Fibroblast of the aortic adventitia (primary cell): Measurements from ENCODE around the gene ACAT1. TPM values are rescaled to one million over a fixed set of nuclear protein-coding genes. Genes with fewer than 3 reads are reported as not detected.

Experiments
- DNase-seq: peaks from one replicate; pipeline ENCODE4 v3.0.0-alpha.2; 2010; ENCODE audit warnings: low read depth
- H3K4me3 ChIP-seq: 2 replicates; pipeline ENCODE4 v1.5.1; 2011; ENCODE audit warnings: low read depth, mild to moderate bottlenecking, control low read depth, low read length, moderate library complexity
- total RNA-seq: library from RNA; depleted of rRNA; stranded (reverse); fragments of >200 nt; gene quantifications from 2 replicates; pipeline ENCODE4 v1.2.3, GENCODE V29; 2012; ENCODE audit warnings: low replicate concordance
- TF ChIP-seq, protein P1 (sequence below): IDR thresholded peaks from 2 replicates; pipeline ENCODE4 v1.5.1; 2011; ENCODE audit warnings: mild to moderate bottlenecking, low read length, control low read depth, inconsistent platforms; ENCODE audit not compliant: insufficient read depth

The ACAT1 gene
- total RNA-seq, result 81.7 and 85.9 TPM in 2 replicates

DNA sequence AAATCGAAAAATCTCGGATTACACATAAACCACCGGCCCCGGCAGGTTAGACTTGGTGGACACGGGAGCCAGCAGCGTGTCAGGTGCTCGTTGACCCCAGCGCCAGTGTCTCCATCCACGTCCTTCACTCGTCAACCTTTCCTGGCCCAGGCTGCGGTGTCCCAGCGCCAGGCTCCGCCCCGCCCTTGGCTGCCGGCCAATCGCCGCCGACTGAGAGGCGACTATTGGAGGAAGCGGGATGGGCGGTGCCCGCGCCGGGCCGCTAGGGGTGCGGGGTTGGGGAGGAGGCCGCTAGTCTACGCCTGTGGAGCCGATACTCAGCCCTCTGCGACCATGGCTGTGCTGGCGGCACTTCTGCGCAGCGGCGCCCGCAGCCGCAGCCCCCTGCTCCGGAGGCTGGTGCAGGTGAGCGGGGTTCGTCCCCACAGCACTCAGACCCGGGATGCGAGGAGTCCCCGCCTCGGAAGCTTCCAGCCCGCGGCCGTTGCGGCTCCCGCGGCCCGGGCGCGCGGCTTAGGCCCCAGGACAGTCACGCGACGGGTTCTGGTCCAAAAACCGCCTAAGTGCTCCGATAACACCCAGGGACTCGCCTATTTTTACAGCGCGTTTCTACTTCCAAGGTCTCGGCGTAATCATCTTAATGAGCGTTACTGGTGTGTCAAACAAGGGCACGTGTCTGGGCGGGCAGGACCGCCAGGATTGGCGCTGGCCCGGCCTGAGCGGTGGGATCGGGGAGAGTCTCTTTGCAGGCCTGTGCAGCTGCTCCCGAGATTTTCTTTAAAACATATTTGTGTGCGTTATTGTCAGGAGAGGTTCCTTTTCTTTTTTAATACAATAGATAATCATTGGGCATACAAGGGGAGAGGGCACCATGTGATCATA is at the start of gene ACAT1:
Gene ACAT1, plus strand, starts transcription at position 294 of the 882 bp plus-strand sequence. Its CDS starts 40 bp downstream, at position 334.
- DNase-seq, result peak; percentile 86
- peak within 1 kb of the TSS; percentile 84 for H3K4me3 ChIP-seq
- TF ChIP-seq, protein P1, sequence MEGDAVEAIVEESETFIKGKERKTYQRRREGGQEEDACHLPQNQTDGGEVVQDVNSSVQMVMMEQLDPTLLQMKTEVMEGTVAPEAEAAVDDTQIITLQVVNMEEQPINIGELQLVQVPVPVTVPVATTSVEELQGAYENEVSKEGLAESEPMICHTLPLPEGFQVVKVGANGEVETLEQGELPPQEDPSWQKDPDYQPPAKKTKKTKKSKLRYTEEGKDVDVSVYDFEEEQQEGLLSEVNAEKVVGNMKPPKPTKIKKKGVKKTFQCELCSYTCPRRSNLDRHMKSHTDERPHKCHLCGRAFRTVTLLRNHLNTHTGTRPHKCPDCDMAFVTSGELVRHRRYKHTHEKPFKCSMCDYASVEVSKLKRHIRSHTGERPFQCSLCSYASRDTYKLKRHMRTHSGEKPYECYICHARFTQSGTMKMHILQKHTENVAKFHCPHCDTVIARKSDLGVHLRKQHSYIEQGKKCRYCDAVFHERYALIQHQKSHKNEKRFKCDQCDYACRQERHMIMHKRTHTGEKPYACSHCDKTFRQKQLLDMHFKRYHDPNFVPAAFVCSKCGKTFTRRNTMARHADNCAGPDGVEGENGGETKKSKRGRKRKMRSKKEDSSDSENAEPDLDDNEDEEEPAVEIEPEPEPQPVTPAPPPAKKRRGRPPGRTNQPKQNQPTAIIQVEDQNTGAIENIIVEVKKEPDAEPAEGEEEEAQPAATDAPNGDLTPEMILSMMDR, result peak; percentile 36

DNA sequence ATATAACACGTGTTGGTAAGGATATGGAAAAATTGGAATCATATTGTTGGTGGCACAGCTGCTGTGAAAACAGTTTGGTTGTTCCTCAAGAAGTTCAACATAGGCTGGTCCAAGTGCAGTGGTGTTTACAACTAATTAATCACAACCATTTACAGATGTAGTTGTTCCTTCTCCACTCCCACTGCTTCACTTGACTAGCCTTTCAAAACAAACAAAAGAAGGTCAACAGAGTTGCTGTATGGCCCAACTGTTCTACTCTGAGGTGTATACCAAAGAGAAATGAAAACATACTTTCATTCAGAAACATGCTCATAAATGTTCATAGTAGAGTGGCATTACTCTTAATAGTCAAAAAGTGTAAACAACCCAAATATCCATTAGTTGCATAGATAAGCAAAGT is 36.6 kb upstream of the ACAT1 start:
- DNase-seq, result no peak
- H3K4me3 ChIP-seq, result no peak overlapping the region
- TF ChIP-seq, protein P1, result no peak

DNA sequence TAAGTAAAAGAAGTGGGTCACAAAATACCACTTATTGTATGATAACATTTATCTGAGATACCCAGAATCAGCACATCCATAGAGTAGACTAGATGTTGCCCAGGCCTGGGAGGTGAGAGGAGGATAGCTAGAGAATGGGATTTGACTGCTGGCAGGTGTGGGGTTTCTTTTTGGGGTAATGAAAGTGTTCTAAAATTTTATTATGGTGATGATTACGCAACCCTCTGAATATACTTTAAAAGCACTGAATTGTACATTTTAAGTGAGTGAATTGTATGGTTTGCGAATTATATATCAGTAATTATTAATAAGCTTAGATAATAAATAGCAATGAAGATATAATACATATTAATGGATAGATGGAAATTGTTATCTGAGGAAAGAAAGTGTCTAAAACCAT is 35.7 kb upstream of the ACAT1 start:
- DNase-seq, result no peak
- H3K4me3 ChIP-seq, result no peak overlapping the region
- TF ChIP-seq, protein P1, result no peak

DNA sequence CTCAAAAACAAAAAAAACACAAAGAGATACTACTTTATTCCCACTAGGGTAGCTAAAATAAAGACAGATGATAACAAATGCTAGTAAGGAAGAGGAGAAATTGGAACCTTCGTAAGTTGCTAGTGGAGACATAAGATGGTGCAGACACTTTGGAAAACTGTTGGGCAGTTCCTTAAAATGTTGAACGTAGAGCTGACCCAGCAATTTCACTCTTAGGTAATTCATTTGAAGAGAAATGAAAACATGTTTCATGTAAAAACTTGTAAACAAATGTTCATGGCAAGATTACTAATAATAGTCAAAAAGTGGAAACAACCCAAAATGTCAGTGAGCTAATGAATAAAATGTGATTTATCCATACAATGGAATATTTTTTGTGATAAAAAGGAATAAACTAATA is 29.2 kb upstream of the ACAT1 start:
- DNase-seq, result no peak
- TF ChIP-seq, protein P1, result no peak
- no peak overlapping the region for H3K4me3 ChIP-seq

DNA sequence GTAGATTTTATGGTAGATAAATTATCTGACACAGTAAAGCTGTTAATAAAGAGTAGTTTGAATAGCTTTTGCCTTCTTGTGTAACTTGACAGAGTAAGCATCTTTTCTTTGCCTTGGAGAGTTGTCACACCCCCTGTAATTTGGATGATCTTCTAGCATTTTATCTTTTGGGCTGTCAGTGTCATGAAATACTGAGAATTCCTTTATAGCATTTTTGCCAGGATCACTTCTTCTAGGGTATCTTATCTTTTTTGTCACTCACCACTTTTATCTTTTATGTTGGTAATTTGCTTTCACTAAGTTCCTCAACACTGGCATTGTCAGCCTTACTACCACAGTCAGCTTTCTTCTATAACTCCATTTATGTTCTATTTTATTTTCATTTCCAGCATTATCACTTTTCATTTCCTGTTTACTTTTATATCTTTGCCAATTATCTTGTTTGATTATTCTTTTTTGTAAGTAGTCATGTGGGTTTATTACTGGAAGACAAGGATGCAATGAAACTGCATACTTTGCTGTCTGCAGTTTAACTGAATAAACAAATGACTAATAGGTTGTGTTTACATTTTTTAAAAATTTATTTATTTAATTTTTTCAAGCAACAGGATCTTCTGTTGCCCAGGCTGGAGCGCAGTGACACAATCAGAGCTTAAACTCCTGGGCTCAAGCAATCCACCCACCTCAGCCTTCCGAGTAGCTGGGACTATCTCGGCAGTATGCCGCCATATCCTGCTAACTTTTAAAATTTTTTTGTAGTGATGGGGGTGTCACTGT is 28.1 kb upstream of the ACAT1 start:
- TF ChIP-seq, protein P1, result no peak
- no peak overlapping the region for H3K4me3 ChIP-seq
- no peak for DNase-seq

DNA sequence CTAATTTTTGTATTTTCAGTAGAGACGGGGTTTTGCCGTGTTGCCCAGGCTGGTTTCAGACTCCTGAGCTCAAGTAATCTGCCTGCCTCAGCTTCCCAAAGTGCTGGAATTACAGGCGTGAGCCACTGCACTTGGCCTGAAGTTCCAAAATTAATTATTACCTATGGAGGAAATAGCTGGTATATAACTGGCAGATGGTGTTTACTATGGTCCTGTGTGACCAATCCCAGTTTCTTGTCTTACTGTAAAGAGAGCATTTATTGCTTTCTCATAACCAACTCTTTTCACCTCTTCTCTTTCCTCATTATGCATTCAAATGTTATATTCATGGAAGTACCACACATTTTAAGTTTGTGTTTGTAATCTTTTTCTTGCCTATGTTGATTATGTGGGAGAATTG is 24.2 kb upstream of the ACAT1 start:
- H3K4me3 ChIP-seq, result no peak overlapping the region
- DNase-seq, result no peak
- TF ChIP-seq, protein P1, result no peak
